ENCODE measurements around the gene COG5.
"Not testable (repeated sequence)": the region's sequence is repeated elsewhere in the genome, so short reads cannot be mapped to it uniquely, and the experiment has no call there.

GRCh38 chr7:107155726-107156125 is 408.0 kb downstream of the COG5 start:
- TF ChIP-seq YY1 (IDR thresholded peaks at IDR 0.05; ENCODE audit: insufficient read depth, insufficient read length); SUZ12 (IDR thresholded peaks at IDR 0.05; ENCODE audit: extremely low read depth, insufficient read depth, insufficient read length); ZNF274 (IDR thresholded peaks at IDR 0.05; ENCODE audit: low read depth, low read length): not testable (repeated sequence)

All from NT2/D1 (cell line).